GM18505 (cell line): Measurements from ENCODE around the gene SLC6A6.

ENCODE experiments used
- ATAC-seq: cut with Tn5 transposase; IDR thresholded peaks from one replicate; pipeline ENCODE4 v1.9.1; 2021; ENCODE audit not compliant: unreplicated experiment
- POLR2A ChIP-seq: IDR thresholded peaks from 4 replicates; pipeline ENCODE4 v1.6.1; 2011; ENCODE audit warnings: borderline replicate concordance; ENCODE audit not compliant: insufficient read depth, insufficient read length; ENCODE audit errors: extremely low read depth

The SLC6A6 gene

DNA sequence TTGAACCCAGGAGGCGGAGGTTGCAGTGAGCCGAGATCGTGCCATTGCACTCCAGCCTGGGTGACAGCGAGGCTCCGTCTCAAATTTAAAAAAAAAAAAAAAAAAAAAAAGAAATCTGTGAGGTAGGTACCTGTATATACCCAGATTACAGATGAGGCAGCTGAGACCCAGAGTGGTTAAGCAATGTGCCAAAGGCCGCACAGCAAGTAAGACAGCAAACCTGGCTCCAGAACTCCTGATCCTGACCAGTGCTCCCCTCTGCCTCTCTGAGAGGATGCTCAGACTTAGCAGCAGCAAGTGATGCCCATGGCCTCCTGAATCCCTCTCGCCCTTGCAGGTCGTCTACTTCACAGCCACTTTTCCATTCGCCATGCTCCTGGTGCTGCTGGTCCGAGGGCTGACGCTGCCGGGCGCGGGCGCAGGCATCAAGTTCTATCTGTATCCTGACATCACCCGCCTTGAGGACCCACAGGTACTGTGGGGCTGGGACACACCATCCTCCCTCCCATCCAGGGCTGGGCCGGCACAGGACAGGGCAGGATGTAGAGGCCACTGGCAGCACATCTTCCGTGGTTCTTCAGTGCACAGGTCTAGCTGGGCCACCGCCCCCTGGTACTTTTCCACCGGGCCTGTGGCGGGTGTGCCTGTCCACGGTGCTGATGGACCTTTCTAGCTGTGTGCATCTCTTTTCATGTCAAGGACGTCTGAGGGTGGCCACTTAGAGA, 63.9 kb downstream of the SLC6A6 start:
- no peak for ATAC-seq
- no peak for TF ChIP-seq POLR2A

DNA sequence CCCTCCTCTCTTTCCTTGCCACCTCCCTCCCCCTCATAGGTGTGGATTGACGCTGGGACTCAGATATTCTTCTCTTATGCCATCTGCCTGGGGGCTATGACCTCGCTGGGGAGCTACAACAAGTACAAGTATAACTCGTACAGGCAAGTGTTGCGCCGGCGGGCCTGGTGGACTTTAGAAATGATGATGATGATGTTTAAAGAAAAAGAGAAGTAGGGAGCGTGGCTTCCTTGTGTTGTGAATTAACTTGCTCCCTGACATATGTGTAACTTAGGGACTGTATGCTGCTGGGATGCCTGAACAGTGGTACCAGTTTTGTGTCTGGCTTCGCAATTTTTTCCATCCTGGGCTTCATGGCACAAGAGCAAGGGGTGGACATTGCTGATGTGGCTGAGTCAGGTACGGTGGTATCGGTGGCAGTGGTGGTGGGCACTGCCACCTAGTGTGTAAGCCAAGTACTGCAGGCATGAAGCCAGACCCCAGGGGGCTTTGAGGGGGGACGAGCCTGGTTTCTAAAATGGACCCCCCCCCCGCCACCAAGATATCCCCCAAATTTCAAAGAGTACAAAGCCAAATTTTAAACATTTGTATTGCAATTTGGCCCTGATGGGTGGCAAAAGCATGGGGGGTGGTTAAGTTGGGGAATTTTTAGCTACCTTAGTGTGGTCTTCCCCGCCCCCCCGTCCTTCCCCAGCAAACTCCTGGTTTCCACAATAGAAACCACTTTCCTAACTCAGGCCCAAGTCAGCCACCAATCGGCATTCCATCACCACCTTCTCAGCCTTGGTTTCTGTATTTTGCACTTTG, 65.6 kb downstream of the SLC6A6 start:
- ATAC-seq = no peak
- no peak for TF ChIP-seq POLR2A

- no peak for ATAC-seq
- TF ChIP-seq POLR2A = no peak
Measured at GRCh38 chr3:14468621-14468981, 66.2 kb downstream of the SLC6A6 start.

GRCh38 chr3:14470461-14470860, 68.1 kb downstream of the SLC6A6 start:
- ATAC-seq = no peak
- TF ChIP-seq POLR2A = no peak

- no peak for TF ChIP-seq POLR2A
- ATAC-seq = no peak
Measured at GRCh38 chr3:14471016-14471415, 68.6 kb downstream of the SLC6A6 start.

DNA sequence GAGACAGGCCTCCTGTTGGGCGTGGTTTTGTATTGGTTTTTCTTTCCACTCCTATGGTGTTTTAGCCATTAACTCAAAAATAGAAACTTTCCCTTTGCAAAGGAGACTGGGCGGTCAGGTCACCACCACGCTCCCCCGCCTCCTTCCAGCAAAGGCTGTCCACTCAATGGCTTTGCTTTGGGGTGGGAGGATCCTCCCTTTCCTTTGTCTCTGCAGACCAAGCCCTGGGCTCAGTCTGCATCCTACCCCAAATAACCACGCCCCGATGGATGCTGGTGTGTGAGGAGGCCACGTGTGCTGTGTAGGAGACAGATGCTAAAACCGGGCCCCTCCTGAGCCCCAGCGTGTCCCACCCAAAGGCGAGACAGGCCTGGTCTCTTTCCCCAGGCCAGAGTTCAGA, 69.3 kb downstream of the SLC6A6 start:
- no peak for TF ChIP-seq POLR2A
- no peak for ATAC-seq

DNA sequence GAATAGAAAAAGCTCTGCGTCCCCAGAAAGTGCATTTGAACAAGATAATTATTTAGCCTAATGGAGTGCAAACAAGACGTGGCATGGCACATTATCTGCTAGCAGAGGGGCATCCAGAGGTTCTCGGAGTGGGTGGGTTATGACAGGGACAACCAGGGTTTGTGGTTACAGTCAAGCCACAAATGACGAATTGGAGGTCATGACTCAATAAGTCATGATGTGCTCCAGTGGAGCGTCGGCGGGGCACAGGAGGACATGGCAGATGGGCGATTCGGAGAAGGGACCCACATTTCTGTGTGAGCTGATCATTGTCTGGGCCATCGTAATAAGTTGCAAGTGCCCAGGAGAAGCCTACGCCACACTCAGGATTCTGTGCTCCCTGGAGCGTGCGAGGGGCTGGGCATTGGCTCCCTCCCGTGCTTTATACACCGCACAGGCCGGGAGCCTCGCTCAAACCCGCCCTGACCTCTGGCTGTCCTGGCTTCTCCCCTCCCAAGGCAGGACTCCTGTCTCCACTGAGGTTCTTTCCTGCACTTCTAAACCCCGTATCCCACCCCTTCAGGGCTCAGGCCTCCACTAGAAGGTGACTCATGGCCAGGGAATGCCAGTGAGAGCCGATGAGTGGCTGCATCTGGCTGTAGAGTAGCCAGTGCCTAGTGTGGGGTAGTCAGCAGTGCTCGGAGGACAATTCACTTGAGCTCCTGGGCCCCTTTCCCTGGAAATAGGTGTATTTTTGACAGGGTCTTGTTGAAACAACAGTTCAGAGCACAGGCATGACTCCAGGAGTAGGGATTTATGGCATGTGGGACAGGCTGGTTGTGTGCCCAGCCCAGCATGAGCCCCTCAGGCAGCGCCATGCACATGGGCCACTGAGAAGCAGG, 70.3 kb downstream of the SLC6A6 start:
- no peak for ATAC-seq
- TF ChIP-seq POLR2A = no peak

DNA sequence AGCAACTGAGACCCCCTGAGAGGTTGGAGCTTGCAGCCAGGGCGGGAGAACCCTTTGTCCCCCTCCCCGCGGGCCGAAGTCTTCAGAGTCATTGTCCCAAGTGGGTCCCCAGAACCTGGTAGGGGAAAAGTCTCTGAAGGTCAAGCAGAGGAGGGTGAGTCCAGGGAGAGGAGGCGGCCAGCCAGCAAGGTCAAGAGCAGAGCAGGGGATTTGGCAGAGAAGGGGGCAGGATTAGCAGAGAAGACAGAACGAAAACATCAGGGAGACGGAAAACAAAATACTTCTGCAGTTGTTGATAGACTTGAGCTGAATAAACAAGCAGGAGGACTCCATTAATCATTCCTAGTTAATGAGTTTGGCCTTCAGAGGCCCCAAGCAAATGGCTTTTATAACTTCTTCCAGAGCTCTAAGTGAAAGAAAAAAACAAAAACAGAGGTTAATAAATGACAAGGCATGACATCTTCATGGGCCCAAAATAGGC, 71.0 kb downstream of the SLC6A6 start:
- no peak for ATAC-seq

GRCh38 chr3:14474363-14475081, 72.1 kb downstream of the SLC6A6 start:
- ATAC-seq = no peak

More for the DNA sequence above, 71.0 kb downstream of the SLC6A6 start:
- no peak for TF ChIP-seq POLR2A

GRCh38 chr3:14475621-14476020, 73.2 kb downstream of the SLC6A6 start:
- no peak for TF ChIP-seq POLR2A
- no peak for ATAC-seq

More at GRCh38 chr3:14474363-14475081, 72.1 kb downstream of the SLC6A6 start:
- TF ChIP-seq POLR2A = no peak

- no peak for TF ChIP-seq POLR2A
- no peak for ATAC-seq
Measured at GRCh38 chr3:14476583-14477265, 74.3 kb downstream of the SLC6A6 start.

DNA sequence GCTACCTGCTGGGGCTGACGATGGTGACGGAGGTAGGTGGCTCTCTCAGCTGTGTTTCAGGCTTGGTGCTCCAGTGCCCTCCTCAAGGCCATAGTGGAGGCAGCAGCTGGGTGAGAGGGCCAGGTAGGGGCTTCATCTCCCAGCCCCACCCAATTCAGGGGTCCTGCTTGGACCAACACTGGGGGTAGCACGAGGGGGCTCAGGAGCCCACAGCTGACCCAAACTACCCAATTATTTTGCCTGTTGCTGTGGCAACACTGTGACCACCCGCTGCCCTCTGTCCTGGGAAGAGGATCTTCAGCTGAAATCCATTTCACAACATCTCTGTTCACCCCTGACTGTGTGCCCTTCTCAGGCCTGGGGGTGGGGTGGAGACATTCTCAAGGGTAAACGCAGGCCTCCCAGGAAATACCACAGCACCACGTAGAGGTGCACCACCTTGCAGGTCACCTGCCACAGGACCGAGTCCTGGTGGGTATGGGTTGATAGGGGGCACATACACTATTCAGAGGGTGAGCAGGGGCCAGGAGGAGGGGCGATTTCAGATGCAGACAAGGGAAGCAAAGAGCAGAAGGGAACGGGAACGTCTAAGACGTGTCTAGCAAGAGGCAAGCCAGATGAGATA, 75.0 kb downstream of the SLC6A6 start:
- no peak for ATAC-seq
- no peak for TF ChIP-seq POLR2A
